HG03175 (cell line): ENCODE results near the gene NELL1.

Source experiments
- ATAC-seq: cut with Tn5 transposase; IDR thresholded peaks from one replicate; pipeline ENCODE4 v1.9.1; 2021; ENCODE audit warnings: mild to moderate bottlenecking, moderate library complexity; ENCODE audit not compliant: unreplicated experiment

NELL1 gene

GRCh38 chr11:21622995-21623394, 953.6 kb downstream of the NELL1 start:
- no peak for ATAC-seq
